ENCODE data around the gene ABCC2.

Gene ABCC2

GRCh38 chr10:99740260-99740659, 42.2 kb upstream of the ABCC2 start:
- Histone ChIP-seq H4K20me1 (ENCODE audit: insufficient read depth, low read length, poor library complexity, severe bottlenecking) (no peaks in the 10 kb centered on the region), H3K9ac (ENCODE audit: low read depth, low read length, poor library complexity, severe bottlenecking) (no peak overlapping the region), H3F3A (ENCODE audit: low read depth) (no peaks in the 10 kb centered on the region), H3K9me3 (ENCODE audit: insufficient read depth, low read depth, low read length) (peaks cover 18% of the 10 kb centered on the region; the same call in 1 of the 2 replicates), H3K9me2 (replicated peaks; ENCODE audit: low read depth, low read length) (no peaks in the 10 kb centered on the region), H3K79me2 (ENCODE audit: insufficient read depth, low read length) (peaks cover 4% of the 10 kb centered on the region; the same call in 1 of the 2 replicates), H3K4me3 (ENCODE audit: low read length, poor library complexity, severe bottlenecking) (no peak overlapping the region), H2AFZ (ENCODE audit: low read length) (no peak overlapping the region), H3K4me2 (ENCODE audit: low read depth, low read length, poor library complexity, severe bottlenecking) (no peak overlapping the region), H3K36me3 (ENCODE audit: insufficient read depth, low read length) (peaks cover 56% of the 10 kb centered on the region), H3K27me3 (ENCODE audit: insufficient read depth, low read length, poor library complexity, severe bottlenecking) (no peaks in the 10 kb centered on the region), H3K4me1 (ENCODE audit: insufficient read depth, low read length, poor library complexity, severe bottlenecking) (peaks cover 5% of the 10 kb centered on the region)
- TF ChIP-seq CTCF (conservative IDR thresholded peaks at IDR 0.05; ENCODE audit: low read length): no peak
- TF ChIP-seq EZH2phosphoT487 (IDR thresholded peaks at IDR 0.05; ENCODE audit: borderline replicate concordance): no peak

- Histone ChIP-seq H3K4me2 (ENCODE audit: low read depth, low read length, poor library complexity, severe bottlenecking) (no peak overlapping the region), H3K4me3 (ENCODE audit: low read length, poor library complexity, severe bottlenecking) (no peak overlapping the region), H2AFZ (ENCODE audit: low read length) (no peak overlapping the region), H3K4me1 (ENCODE audit: insufficient read depth, low read length, poor library complexity, severe bottlenecking) (peaks cover 5% of the 10 kb centered on the region), H3K27me3 (ENCODE audit: insufficient read depth, low read length, poor library complexity, severe bottlenecking) (no peaks in the 10 kb centered on the region), H3K9me3 (ENCODE audit: insufficient read depth, low read depth, low read length) (peaks cover 18% of the 10 kb centered on the region; the same call in 1 of the 2 replicates), H3F3A (ENCODE audit: low read depth) (no peaks in the 10 kb centered on the region), H3K9ac (ENCODE audit: low read depth, low read length, poor library complexity, severe bottlenecking) (no peak overlapping the region), H3K79me2 (ENCODE audit: insufficient read depth, low read length) (0 out of 2 replicates have a peak, but pooled peaks cover 4% of the 10 kb centered on the region), H3K36me3 (ENCODE audit: insufficient read depth, low read length) (peaks cover 64% of the 10 kb centered on the region), H4K20me1 (ENCODE audit: insufficient read depth, low read length, poor library complexity, severe bottlenecking) (no peaks in the 10 kb centered on the region), H3K9me2 (replicated peaks; ENCODE audit: low read depth, low read length) (no peaks in the 10 kb centered on the region)
- TF ChIP-seq EZH2phosphoT487 (IDR thresholded peaks at IDR 0.05; ENCODE audit: borderline replicate concordance): no peak
- TF ChIP-seq CTCF (conservative IDR thresholded peaks at IDR 0.05; ENCODE audit: low read length): no peak
Observed at GRCh38 chr10:99740933-99741559, 41.4 kb upstream of the ABCC2 start.

GRCh38 chr10:99742254-99742653, 40.2 kb upstream of the ABCC2 start:
- Histone ChIP-seq H3K36me3 (ENCODE audit: insufficient read depth, low read length) (peaks cover 68% of the 10 kb centered on the region), H3K4me2 (ENCODE audit: low read depth, low read length, poor library complexity, severe bottlenecking) (no peak overlapping the region)

More at GRCh38 chr10:99742254-99742653, 40.2 kb upstream of the ABCC2 start:
- Histone ChIP-seq H4K20me1 (ENCODE audit: insufficient read depth, low read length, poor library complexity, severe bottlenecking) (no peaks in the 10 kb centered on the region), H3F3A (ENCODE audit: low read depth) (no peaks in the 10 kb centered on the region), H3K9ac (ENCODE audit: low read depth, low read length, poor library complexity, severe bottlenecking) (no peak overlapping the region), H3K4me3 (ENCODE audit: low read length, poor library complexity, severe bottlenecking) (no peak overlapping the region), H3K9me3 (ENCODE audit: insufficient read depth, low read depth, low read length) (peaks cover 18% of the 10 kb centered on the region; the same call in 1 of the 2 replicates), H3K9me2 (replicated peaks; ENCODE audit: low read depth, low read length) (no peaks in the 10 kb centered on the region), H3K4me1 (ENCODE audit: insufficient read depth, low read length, poor library complexity, severe bottlenecking) (peaks cover 9% of the 10 kb centered on the region), H2AFZ (ENCODE audit: low read length) (no peak overlapping the region), H3K79me2 (ENCODE audit: insufficient read depth, low read length) (0 out of 2 replicates have a peak, but pooled peaks cover 4% of the 10 kb centered on the region), H3K27me3 (ENCODE audit: insufficient read depth, low read length, poor library complexity, severe bottlenecking) (no peaks in the 10 kb centered on the region)
- TF ChIP-seq CTCF (conservative IDR thresholded peaks at IDR 0.05; ENCODE audit: low read length) (no peak), EZH2phosphoT487 (IDR thresholded peaks at IDR 0.05; ENCODE audit: borderline replicate concordance) (no peak)

Measured in Loucy (cell line).